HG03103 (cell line): ENCODE results near the gene ZNF415.
"Not testable (repeated sequence)": the region's sequence is repeated elsewhere in the genome, so short reads cannot be mapped to it uniquely, and the experiment has no call there.

Experiments
- ATAC-seq: cut with Tn5 transposase; IDR thresholded peaks from one replicate; pipeline ENCODE4 v1.9.1; 2021; ENCODE audit warnings: low read depth; ENCODE audit not compliant: unreplicated experiment

ZNF415 gene

GRCh38 chr19:53132141-53132991 lies at the start of gene ZNF415:
Gene ZNF415, minus strand, starts transcription at chr19:53132910. Its CDS starts 10,234 bp downstream, at chr19:53122676.
- ATAC-seq = no peak

GRCh38 chr19:53182202-53182601 lies 49.5 kb upstream of the ZNF415 start:
- no peak for ATAC-seq

GRCh38 chr19:53177986-53178385 lies 45.3 kb upstream of the ZNF415 start:
- no peak for ATAC-seq

GRCh38 chr19:53172889-53173288 lies 40.2 kb upstream of the ZNF415 start:
- ATAC-seq = no peak

GRCh38 chr19:53165691-53166091 lies 33.0 kb upstream of the ZNF415 start:
- no peak for ATAC-seq

GRCh38 chr19:53161123-53161522 lies 28.4 kb upstream of the ZNF415 start:
- ATAC-seq = no peak

GRCh38 chr19:53160350-53160749 lies 27.6 kb upstream of the ZNF415 start:
- no peak for ATAC-seq

GRCh38 chr19:53158119-53158656 lies 25.5 kb upstream of the ZNF415 start:
- ATAC-seq = no peak

GRCh38 chr19:53157626-53158025 lies 24.9 kb upstream of the ZNF415 start:
- no peak for ATAC-seq

GRCh38 chr19:53156850-53157249 lies 24.1 kb upstream of the ZNF415 start:
- no peak for ATAC-seq

- ATAC-seq = no peak
These were observed 14.9 kb upstream of the ZNF415 start for GRCh38 chr19:53147645-53148044.

- ATAC-seq = no peak
These were observed 7.6 kb upstream of the ZNF415 start for GRCh38 chr19:53140351-53140750.

GRCh38 chr19:53136432-53136831 lies 3.7 kb upstream of the ZNF415 start:
- ATAC-seq = no peak

- no peak for ATAC-seq
These were observed 983 bp downstream of the ZNF415 start for GRCh38 chr19:53131727-53132126.

GRCh38 chr19:53131085-53131590 lies 1.6 kb downstream of the ZNF415 start:
- ATAC-seq = no peak

GRCh38 chr19:53130506-53130905 lies 2.2 kb downstream of the ZNF415 start:
- no peak for ATAC-seq

GRCh38 chr19:53126733-53127526 lies 5.8 kb downstream of the ZNF415 start:
- ATAC-seq = not testable (repeated sequence)

GRCh38 chr19:53123400-53123799 lies 9.3 kb downstream of the ZNF415 start:
- ATAC-seq = no peak

- ATAC-seq = no peak
These were observed 20.4 kb downstream of the ZNF415 start for GRCh38 chr19:53112286-53112685.

GRCh38 chr19:53109527-53109926 lies 23.2 kb downstream of the ZNF415 start:
- ATAC-seq = no peak
